Activated T-cell treated with anti-CD3 and anti-CD28 coated beads, Interleukin-2, amount 50 U/mL, for 24 hours (primary cell): Measurements from ENCODE around the gene TRIM47.

Experiments used
- DNase-seq: peaks from one replicate; pipeline ENCODE4 v3.0.0-alpha.2; 2020
- H3K27ac Mint-ChIP-seq: 2 replicates; pipeline ENCODE4 v1.8.0; 2020; ENCODE audit warnings: mild to moderate bottlenecking, mixed read lengths
- H3K27me3 Mint-ChIP-seq: 2 replicates; pipeline ENCODE4 v1.8.0; 2020; ENCODE audit warnings: mixed read lengths
- H3K36me3 Mint-ChIP-seq: 2 replicates; pipeline ENCODE4 v1.8.0; 2020; ENCODE audit warnings: low read depth, mixed read lengths
- H3K4me1 Mint-ChIP-seq: 2 replicates; pipeline ENCODE4 v1.8.0; 2020; ENCODE audit warnings: low read depth, mixed read lengths
- H3K4me3 Mint-ChIP-seq: 2 replicates; pipeline ENCODE4 v1.8.0; 2020; ENCODE audit warnings: mild to moderate bottlenecking, moderate library complexity, mixed read lengths
- H3K9me3 Mint-ChIP-seq: 2 replicates; pipeline ENCODE4 v1.8.0; 2020; ENCODE audit warnings: mixed read lengths

The TRIM47 gene

GRCh38 chr17:75914643-75915267, 36.4 kb upstream of the TRIM47 start:
- Mint-ChIP-seq H3K9me3 (no peaks in the 10 kb centered on the region), H3K27me3 (no peaks in the 10 kb centered on the region), H3K36me3 (peaks cover 44% of the 10 kb centered on the region), H3K4me3 (no peak overlapping the region), H3K27ac (no peak overlapping the region), H3K4me1 (peaks cover 3% of the 10 kb centered on the region)
- no peak for DNase-seq

GRCh38 chr17:75913537-75914210, 35.3 kb upstream of the TRIM47 start:
- H3K9me3 Mint-ChIP-seq: no peaks in the 10 kb centered on the region
- no peaks in the 10 kb centered on the region for H3K27me3 Mint-ChIP-seq
- no peak overlapping the region for H3K4me3 Mint-ChIP-seq
- H3K27ac Mint-ChIP-seq: no peak overlapping the region
- H3K4me1 Mint-ChIP-seq: peaks cover 3% of the 10 kb centered on the region
- DNase-seq: no peak
- peaks cover 40% of the 10 kb centered on the region for H3K36me3 Mint-ChIP-seq

GRCh38 chr17:75910699-75911098, 32.3 kb upstream of the TRIM47 start:
- H3K27me3 Mint-ChIP-seq: no peaks in the 10 kb centered on the region
- no peak for DNase-seq
- no peaks in the 10 kb centered on the region for H3K9me3 Mint-ChIP-seq
- H3K36me3 Mint-ChIP-seq: peaks cover 32% of the 10 kb centered on the region
- H3K4me3 Mint-ChIP-seq: no peak overlapping the region
- peaks cover 10% of the 10 kb centered on the region for H3K4me1 Mint-ChIP-seq
- no peak overlapping the region for H3K27ac Mint-ChIP-seq

GRCh38 chr17:75909812-75910274, 31.5 kb upstream of the TRIM47 start:
- Mint-ChIP-seq H3K9me3 (no peaks in the 10 kb centered on the region), H3K4me3 (no peak overlapping the region), H3K36me3 (peaks cover 27% of the 10 kb centered on the region), H3K4me1 (peaks cover 14% of the 10 kb centered on the region), H3K27me3 (no peaks in the 10 kb centered on the region), H3K27ac (no peak overlapping the region)
- no peak for DNase-seq

GRCh38 chr17:75909051-75909811, 30.9 kb upstream of the TRIM47 start:
- Mint-ChIP-seq H3K9me3 (no peaks in the 10 kb centered on the region), H3K4me1 (peaks cover 14% of the 10 kb centered on the region), H3K27ac (no peak overlapping the region), H3K36me3 (peaks cover 24% of the 10 kb centered on the region), H3K27me3 (no peaks in the 10 kb centered on the region), H3K4me3 (no peak overlapping the region)
- no peak for DNase-seq

- H3K9me3 Mint-ChIP-seq: no peaks in the 10 kb centered on the region
- DNase-seq: no peak
- H3K27me3 Mint-ChIP-seq: no peaks in the 10 kb centered on the region
- H3K4me1 Mint-ChIP-seq: peaks cover 17% of the 10 kb centered on the region
- peaks cover 29% of the 10 kb centered on the region for H3K36me3 Mint-ChIP-seq
- H3K27ac Mint-ChIP-seq: no peak overlapping the region
- no peak overlapping the region for H3K4me3 Mint-ChIP-seq
Measured at GRCh38 chr17:75908201-75908600, 29.8 kb upstream of the TRIM47 start.

GRCh38 chr17:75906143-75906884, 27.9 kb upstream of the TRIM47 start:
- H3K36me3 Mint-ChIP-seq: peaks cover 29% of the 10 kb centered on the region
- peak overlapping the region; percentile 15 for H3K4me3 Mint-ChIP-seq
- peaks cover 20% of the 10 kb centered on the region for H3K4me1 Mint-ChIP-seq
- no peak for DNase-seq
- no peaks in the 10 kb centered on the region for H3K9me3 Mint-ChIP-seq
- H3K27ac Mint-ChIP-seq: peak overlapping the region; percentile 47
- no peaks in the 10 kb centered on the region for H3K27me3 Mint-ChIP-seq

- no peaks in the 10 kb centered on the region for H3K9me3 Mint-ChIP-seq
- H3K36me3 Mint-ChIP-seq: peaks cover 40% of the 10 kb centered on the region
- DNase-seq: peak; percentile 99
- no peaks in the 10 kb centered on the region for H3K27me3 Mint-ChIP-seq
- H3K4me3 Mint-ChIP-seq: peak within 1 kb of the TSS; percentile 86
- peak within 1 kb of the TSS; percentile 93 for H3K27ac Mint-ChIP-seq
- peaks cover 17% of the 10 kb centered on the region for H3K4me1 Mint-ChIP-seq
Measured at GRCh38 chr17:75904749-75905521, 26.6 kb upstream of the TRIM47 start, which contains the start of gene MRPL38. Gene MRPL38 (minus strand): TSS chr17:75904884. CDS start chr17:75904875, 9 bp downstream.

- DNase-seq: no peak
- Mint-ChIP-seq H3K9me3 (no peaks in the 10 kb centered on the region), H3K27me3 (no peaks in the 10 kb centered on the region), H3K4me1 (peaks cover 21% of the 10 kb centered on the region), H3K4me3 (no peak overlapping the region), H3K36me3 (peaks cover 62% of the 10 kb centered on the region), H3K27ac (peak overlapping the region; percentile 55)
Measured at GRCh38 chr17:75902406-75902805, 24.0 kb upstream of the TRIM47 start.

GRCh38 chr17:75901727-75902126, 23.3 kb upstream of the TRIM47 start:
- peak overlapping the region; percentile 55 for H3K27ac Mint-ChIP-seq
- H3K4me3 Mint-ChIP-seq: no peak overlapping the region
- no peaks in the 10 kb centered on the region for H3K9me3 Mint-ChIP-seq
- DNase-seq: no peak
- H3K27me3 Mint-ChIP-seq: no peaks in the 10 kb centered on the region
- peaks cover 65% of the 10 kb centered on the region for H3K36me3 Mint-ChIP-seq
- peaks cover 25% of the 10 kb centered on the region for H3K4me1 Mint-ChIP-seq

GRCh38 chr17:75900691-75901533, 22.5 kb upstream of the TRIM47 start:
- H3K4me1 Mint-ChIP-seq: peaks cover 19% of the 10 kb centered on the region
- H3K9me3 Mint-ChIP-seq: no peaks in the 10 kb centered on the region
- peak overlapping the region; percentile 55 for H3K27ac Mint-ChIP-seq
- no peaks in the 10 kb centered on the region for H3K27me3 Mint-ChIP-seq
- DNase-seq: no peak
- H3K4me3 Mint-ChIP-seq: no peak overlapping the region
- H3K36me3 Mint-ChIP-seq: peaks cover 66% of the 10 kb centered on the region

- Mint-ChIP-seq H3K27ac (peak overlapping the region; percentile 50), H3K4me3 (no peak overlapping the region)
Measured at GRCh38 chr17:75899767-75900468, 21.5 kb upstream of the TRIM47 start.

More at GRCh38 chr17:75899767-75900468, 21.5 kb upstream of the TRIM47 start:
- peaks cover 76% of the 10 kb centered on the region for H3K36me3 Mint-ChIP-seq
- no peaks in the 10 kb centered on the region for H3K9me3 Mint-ChIP-seq
- no peaks in the 10 kb centered on the region for H3K27me3 Mint-ChIP-seq
- DNase-seq: no peak
- peaks cover 22% of the 10 kb centered on the region for H3K4me1 Mint-ChIP-seq
